OCI-M2 (cell line): ENCODE data around the gene GRID2.

Source experiments
- DNase-seq: peaks from one replicate; lab custom pipeline; 2025; ENCODE audit not compliant: unreplicated experiment; lab: John Stamatoyannopoulos, UW

Gene GRID2

GRCh38 chr4:92520563-92520962 is 216.8 kb downstream of the GRID2 start:
- no peak for DNase-seq

- DNase-seq, result no peak
These were observed 218.2 kb downstream of the GRID2 start for GRCh38 chr4:92521941-92522340.

GRCh38 chr4:92522356-92522755 is 218.6 kb downstream of the GRID2 start:
- DNase-seq, result no peak

- DNase-seq, result no peak
These were observed 220.4 kb downstream of the GRID2 start for GRCh38 chr4:92524131-92524530.

GRCh38 chr4:92528541-92528940 is 224.8 kb downstream of the GRID2 start:
- no peak for DNase-seq

GRCh38 chr4:92529510-92529909 is 225.7 kb downstream of the GRID2 start:
- DNase-seq, result no peak

GRCh38 chr4:92535599-92535998 is 231.8 kb downstream of the GRID2 start:
- no peak for DNase-seq

- DNase-seq, result no peak
These were observed 247.8 kb downstream of the GRID2 start for GRCh38 chr4:92551616-92552015.

GRCh38 chr4:92566269-92566668 is 262.5 kb downstream of the GRID2 start:
- DNase-seq, result no peak

- DNase-seq, result no peak
These were observed 277.1 kb downstream of the GRID2 start for GRCh38 chr4:92580816-92581215.

- DNase-seq, result no peak
These were observed 295.3 kb downstream of the GRID2 start for GRCh38 chr4:92599044-92599443.

- no peak for DNase-seq
These were observed 296.9 kb downstream of the GRID2 start for GRCh38 chr4:92600638-92601037.

GRCh38 chr4:92606227-92606626 is 302.5 kb downstream of the GRID2 start:
- DNase-seq, result no peak

- no peak for DNase-seq
These were observed 311.3 kb downstream of the GRID2 start for GRCh38 chr4:92615049-92615448.

- DNase-seq, result no peak
These were observed 315.2 kb downstream of the GRID2 start for GRCh38 chr4:92618968-92619367.

- DNase-seq, result no peak
These were observed 325.5 kb downstream of the GRID2 start for GRCh38 chr4:92629302-92629701.

- DNase-seq, result no peak
These were observed 331.1 kb downstream of the GRID2 start for GRCh38 chr4:92634882-92635281.

- DNase-seq, result no peak
These were observed 332.5 kb downstream of the GRID2 start for GRCh38 chr4:92636038-92636806.

GRCh38 chr4:92641409-92641808 is 337.6 kb downstream of the GRID2 start:
- DNase-seq, result no peak

- no peak for DNase-seq
These were observed 343.1 kb downstream of the GRID2 start for GRCh38 chr4:92646826-92647225.

- no peak for DNase-seq
These were observed 347.8 kb downstream of the GRID2 start for GRCh38 chr4:92651536-92651935.

GRCh38 chr4:92654084-92654483 is 350.3 kb downstream of the GRID2 start:
- DNase-seq, result no peak

- DNase-seq, result no peak
These were observed 353.9 kb downstream of the GRID2 start for GRCh38 chr4:92657695-92658094.
